MM.1S (cell line): Measurements from ENCODE around the gene EGFL8.

Experiments used
- EZH2 ChIP-seq: fragments of 300-600 bp; sonication (generic); optimal IDR thresholded peaks from 2 replicates; pipeline ENCODE3; 2017; ENCODE audit warnings: low read depth, mild to moderate bottlenecking, antibody characterized with exemption, low read length, mixed read lengths
- EZH2phosphoT487 ChIP-seq: fragments of 300-600 bp; sonication (generic); IDR thresholded peaks from 2 replicates; pipeline ENCODE4 v1.6.1; 2018; ENCODE audit warnings: antibody characterized with exemption, low read length
- TF ChIP-seq, protein P1 (sequence below): fragments of 300-600 bp; sonication (generic); IDR thresholded peaks from 2 replicates; pipeline ENCODE4 v1.5.1; 2016; ENCODE audit warnings: antibody characterized with exemption, low read length, mixed read lengths

DNA sequence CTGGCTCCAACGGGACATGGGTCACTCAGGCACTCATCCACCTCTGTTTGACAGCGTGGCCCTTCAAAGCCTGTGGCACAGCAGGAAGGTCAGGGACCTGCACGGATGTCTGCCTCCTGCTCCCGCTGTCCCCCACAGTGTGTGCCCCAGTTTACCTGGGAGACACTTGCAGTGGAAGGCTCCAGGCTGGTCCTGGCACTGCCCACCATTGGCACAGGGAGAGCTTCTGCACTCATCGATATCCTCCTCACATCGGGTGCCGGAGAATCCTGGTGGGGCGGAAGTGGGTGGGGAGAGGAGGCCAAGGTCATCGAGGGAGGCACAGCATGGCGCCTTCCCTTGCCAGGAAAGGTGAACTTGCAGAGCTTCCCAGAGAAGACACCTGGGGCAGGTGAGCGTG, 52.6 kb downstream of the EGFL8 start:
- TF ChIP-seq, protein P1, sequence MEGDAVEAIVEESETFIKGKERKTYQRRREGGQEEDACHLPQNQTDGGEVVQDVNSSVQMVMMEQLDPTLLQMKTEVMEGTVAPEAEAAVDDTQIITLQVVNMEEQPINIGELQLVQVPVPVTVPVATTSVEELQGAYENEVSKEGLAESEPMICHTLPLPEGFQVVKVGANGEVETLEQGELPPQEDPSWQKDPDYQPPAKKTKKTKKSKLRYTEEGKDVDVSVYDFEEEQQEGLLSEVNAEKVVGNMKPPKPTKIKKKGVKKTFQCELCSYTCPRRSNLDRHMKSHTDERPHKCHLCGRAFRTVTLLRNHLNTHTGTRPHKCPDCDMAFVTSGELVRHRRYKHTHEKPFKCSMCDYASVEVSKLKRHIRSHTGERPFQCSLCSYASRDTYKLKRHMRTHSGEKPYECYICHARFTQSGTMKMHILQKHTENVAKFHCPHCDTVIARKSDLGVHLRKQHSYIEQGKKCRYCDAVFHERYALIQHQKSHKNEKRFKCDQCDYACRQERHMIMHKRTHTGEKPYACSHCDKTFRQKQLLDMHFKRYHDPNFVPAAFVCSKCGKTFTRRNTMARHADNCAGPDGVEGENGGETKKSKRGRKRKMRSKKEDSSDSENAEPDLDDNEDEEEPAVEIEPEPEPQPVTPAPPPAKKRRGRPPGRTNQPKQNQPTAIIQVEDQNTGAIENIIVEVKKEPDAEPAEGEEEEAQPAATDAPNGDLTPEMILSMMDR: no peak
- no peak for TF ChIP-seq EZH2phosphoT487
- no peak for TF ChIP-seq EZH2
